H1 (cell line): ENCODE data around the gene CFDP1. TPM values are rescaled to one million over a fixed set of nuclear protein-coding genes. Genes with fewer than 3 reads are reported as not detected.

Experiments used
- CTCF ChIA-PET: fragments of 300-600 bp; sonication (Branson Sonifier 250); formaldehyde crosslinking; loops from one replicate; lab custom pipeline; 2021; ENCODE audit not compliant: partially characterized antibody; lab: Charles Lee
- POLR2A ChIA-PET: fragments of 300-600 bp; sonication (Branson Sonifier 250); formaldehyde crosslinking; loops from one replicate; lab custom pipeline; 2021; ENCODE audit warnings: inconsistent platforms; ENCODE audit not compliant: partially characterized antibody; lab: Charles Lee
- DNase-seq, 2 experiments: peaks; one replicate each; pipeline versions ENCODE4 v3.0.0 to v3.0.0-alpha.2; 2010 to 2022; ENCODE audit warnings: low spot score in 2 of 2, low read depth in 1 of 2, mixed read lengths in 1 of 2
- FAIRE-seq: peaks from 2 replicates; lab custom pipeline; 2011; peaks lifted over from hg19 to GRCh38; lab: Jason Lieb, UNC
- H2AFZ ChIP-seq: 2 replicates; pipeline ENCODE4 v1.8.1; 2012; ENCODE audit warnings: low read length, inconsistent platforms
- H2AK5ac ChIP-seq: 2 replicates; pipeline ENCODE4 v1.6.1; 2013; ENCODE audit warnings: low read depth, low read length
- H2BK120ac ChIP-seq: replicated peaks from 2 replicates; pipeline ENCODE3; 2013; ENCODE audit warnings: low read depth, low read length, inconsistent platforms
- H2BK12ac ChIP-seq: 2 replicates; pipeline ENCODE4 v1.6.1; 2013; ENCODE audit warnings: low read depth, low read length
- H2BK15ac ChIP-seq: 2 replicates; pipeline ENCODE4 v1.6.1; 2013; ENCODE audit warnings: low read length
- H2BK20ac ChIP-seq: 2 replicates; pipeline ENCODE4 v1.6.1; 2013; ENCODE audit warnings: low read length
- H2BK5ac ChIP-seq: 2 replicates; pipeline ENCODE4 v1.6.1; 2013; ENCODE audit warnings: low read depth, low read length
- H3K14ac ChIP-seq: 2 replicates; pipeline ENCODE4 v1.6.1; 2013; ENCODE audit warnings: inconsistent platforms; ENCODE audit not compliant: insufficient read length
- H3K18ac ChIP-seq: 2 replicates; pipeline ENCODE4 v1.6.1; 2013; ENCODE audit warnings: low read length; ENCODE audit errors: extremely low read depth
- H3K23ac ChIP-seq: 2 replicates; pipeline ENCODE4 v1.6.1; 2013; ENCODE audit warnings: inconsistent platforms; ENCODE audit not compliant: insufficient read length
- H3K23me2 ChIP-seq: 2 replicates; pipeline ENCODE4 v1.6.1; 2013; ENCODE audit warnings: low read depth, low read length
- H3K27ac ChIP-seq: 2 replicates; pipeline ENCODE4 v1.6.1; 2011; ENCODE audit warnings: low read depth, low read length, inconsistent platforms
- H3K27me3 ChIP-seq, 4 experiments: replicated peaks in 1 of 4; 1 replicate in 1 of 4; 2 replicates in 3 of 4; pipeline versions ENCODE4 v1.6.1 to v1.8.1; 2011 to 2013; ENCODE audit warnings: low read length in 3 of 4, mild to moderate bottlenecking in 3 of 4, inconsistent platforms in 2 of 4, mixed read lengths in 2 of 4, moderate library complexity in 1 of 4; ENCODE audit not compliant: control insufficient read depth in 3 of 4, insufficient read depth in 3 of 4; ENCODE audit errors: extremely low read depth in 1 of 4
- H3K36me3 ChIP-seq, 4 experiments: 2 replicates each; pipeline versions ENCODE4 v1.6.1 to v1.8.1; 2011 to 2013; ENCODE audit warnings: mild to moderate bottlenecking in 4 of 4, low read length in 3 of 4, moderate library complexity in 2 of 4, control low read depth in 1 of 4, inconsistent platforms in 1 of 4; ENCODE audit not compliant: insufficient read depth in 4 of 4, control insufficient read depth in 2 of 4
- H3K4ac ChIP-seq: replicated peaks from 2 replicates; pipeline ENCODE3; 2013; ENCODE audit warnings: low read length, low read depth, mixed read lengths, inconsistent platforms; ENCODE audit not compliant: insufficient read length
- H3K4me1 ChIP-seq, 4 experiments: replicated peaks in 1 of 4; 1 replicate in 1 of 4; 2 replicates in 3 of 4; pipeline versions ENCODE4 v1.6.1 to v1.8.1; 2011 to 2013; ENCODE audit warnings: low read length in 3 of 4, inconsistent platforms in 2 of 4, mixed read lengths in 1 of 4; ENCODE audit not compliant: insufficient read depth in 4 of 4, control insufficient read depth in 3 of 4
- H3K4me2 ChIP-seq, 2 experiments: 2 replicates each; pipeline versions ENCODE4 v1.6.1 to v1.8.1; 2011 to 2013; ENCODE audit warnings: low read depth in 2 of 2, low read length in 2 of 2, control low read depth in 1 of 2, inconsistent platforms in 1 of 2, mild to moderate bottlenecking in 1 of 2; ENCODE audit not compliant: insufficient read depth in 1 of 2
- H3K4me3 ChIP-seq, 4 experiments: fragments of 200-600, 300-600 bp in 1 of 4; sonication (generic), shearing (Covaris generic), sonication (Bioruptor Twin) in 1 of 4; 2 replicates each; pipeline versions ENCODE4 v1.5.1 to v1.8.1; 2011 to 2016; ENCODE audit warnings: low read length in 4 of 4, low read depth in 3 of 4, control low read depth in 2 of 4, inconsistent platforms in 2 of 4, mild to moderate bottlenecking in 2 of 4, mixed read lengths in 1 of 4, moderate library complexity in 1 of 4; ENCODE audit not compliant: insufficient read depth in 2 of 4; ENCODE audit errors: extremely low read depth in 1 of 4
- H3K56ac ChIP-seq: replicated peaks from 2 replicates; pipeline ENCODE3; 2013; ENCODE audit warnings: low read depth, mild to moderate bottlenecking, mixed read lengths, low read length, inconsistent platforms; ENCODE audit not compliant: insufficient read length
- H3K79me1 ChIP-seq: 2 replicates; pipeline ENCODE4 v1.6.1; 2013; ENCODE audit warnings: low read depth, low read length, control low read depth
- H3K79me2 ChIP-seq, 2 experiments: 2 replicates each; pipeline versions ENCODE4 v1.6.1 to v1.8.1; 2012 to 2013; ENCODE audit warnings: low read length in 2 of 2, mild to moderate bottlenecking in 2 of 2, inconsistent platforms in 1 of 2; ENCODE audit not compliant: insufficient read depth in 2 of 2, control insufficient read depth in 1 of 2
- H3K9ac ChIP-seq, 4 experiments: replicated peaks in 1 of 4; 1 replicate in 1 of 4; 2 replicates in 3 of 4; pipeline versions ENCODE4 v1.6.1 to v1.8.1; 2011 to 2013; ENCODE audit warnings: low read depth in 3 of 4, low read length in 3 of 4, control low read depth in 2 of 4, mild to moderate bottlenecking in 2 of 4, moderate library complexity in 2 of 4, inconsistent platforms in 1 of 4; ENCODE audit errors: extremely low read depth in 1 of 4
- H3K9me3 ChIP-seq, 2 experiments: 2 replicates each; pipeline versions ENCODE4 v1.6.1 to v1.8.1; 2012 to 2013; ENCODE audit warnings: mild to moderate bottlenecking in 2 of 2, moderate library complexity in 2 of 2, control low read depth in 1 of 2, inconsistent platforms in 1 of 2, low read depth in 1 of 2, low read length in 1 of 2, mixed read lengths in 1 of 2; ENCODE audit not compliant: insufficient read depth in 2 of 2
- H4K20me1 ChIP-seq, 2 experiments: replicated peaks in 1 of 2; 2 replicates each; pipeline versions ENCODE3 to v1.8.1; 2011 to 2013; ENCODE audit warnings: inconsistent platforms in 2 of 2, low read length in 2 of 2, mild to moderate bottlenecking in 1 of 2; ENCODE audit not compliant: insufficient read depth in 2 of 2, control insufficient read depth in 1 of 2
- H4K5ac ChIP-seq: 2 replicates; pipeline ENCODE4 v1.6.1; 2013; ENCODE audit warnings: low read length, low read depth, mixed read lengths, inconsistent platforms; ENCODE audit not compliant: insufficient read length
- H4K8ac ChIP-seq: 2 replicates; pipeline ENCODE4 v1.8.0; 2013; ENCODE audit warnings: mild to moderate bottlenecking, moderate library complexity, low read length, inconsistent platforms; ENCODE audit not compliant: insufficient read depth; ENCODE audit errors: extremely low read depth
- H4K91ac ChIP-seq: replicated peaks from 2 replicates; pipeline ENCODE3; 2013; ENCODE audit warnings: low read length, mixed read lengths, inconsistent platforms; ENCODE audit not compliant: insufficient read length
- CHD2 ChIP-seq: IDR thresholded peaks from 2 replicates; pipeline ENCODE4 v1.6.1; 2012; ENCODE audit warnings: low read length, improper control_type of control experiment
- GABPA ChIP-seq: IDR thresholded peaks from 2 replicates; pipeline ENCODE4 v1.6.1; 2011; ENCODE audit warnings: mild to moderate bottlenecking, low read length, moderate library complexity, borderline replicate concordance; ENCODE audit not compliant: insufficient read depth
- JUND ChIP-seq: IDR thresholded peaks from 2 replicates; pipeline ENCODE4 v1.6.1; 2011; ENCODE audit warnings: mild to moderate bottlenecking, improper control_type of control experiment, low read length
- NRF1 ChIP-seq: IDR thresholded peaks from 2 replicates; pipeline ENCODE4 v1.6.1; 2011; ENCODE audit warnings: mild to moderate bottlenecking, low read depth, low read length, improper control_type of control experiment
- PHF8 ChIP-seq: fragments of 200-600 bp; sonication (generic); conservative IDR thresholded peaks from 2 replicates; pipeline ENCODE4 v1.7.1; 2012; ENCODE audit warnings: low read depth, mild to moderate bottlenecking, inconsistent platforms, low read length, moderate library complexity
- POU5F1 ChIP-seq: IDR thresholded peaks from 2 replicates; pipeline ENCODE4 v1.6.1; 2011; ENCODE audit warnings: low read depth, mild to moderate bottlenecking, low read length, moderate library complexity
- SAP30 ChIP-seq: fragments of 300-600 bp; sonication (generic); IDR thresholded peaks from 2 replicates; pipeline ENCODE4 v1.7.1; 2012; ENCODE audit warnings: low read length, moderate library complexity, mild to moderate bottlenecking, inconsistent platforms; ENCODE audit not compliant: insufficient read depth, insufficient replicate concordance
- WGBS, 2 experiments: shearing (Covaris generic) in 1 of 2; methylation state at CpG; one replicate each; pipeline versions ENCODE4 v1.1.6 to v1.1.7; 2013 to 2015; ENCODE audit warnings: low lambda C conversion rate in 2 of 2, mixed read lengths in 2 of 2, inconsistent platforms in 1 of 2, low coverage in 1 of 2, missing lambda C conversion rate in 1 of 2; ENCODE audit not compliant: insufficient replicate concordance in 2 of 2, insufficient coverage in 1 of 2, insufficient read length in 1 of 2; ENCODE audit errors: extremely low coverage in 1 of 2, missing lambda C conversion rate in 1 of 2; 5-methylcytosine and 5-hydroxymethylcytosine counted together
- polyA plus RNA-seq, 7 experiments: library from polyadenylated mRNA; depleted of rRNA in 3 of 7; stranded (reverse) in 5 of 7; unstranded in 2 of 7; fragments of >200 nt in 5 of 7; fragments of 200-250 nt in 2 of 7; gene quantifications; 1 replicate in 5 of 7; 2 replicates in 1 of 7; 4 replicates in 1 of 7; pipeline versions ENCODE4 v1.2.1 to v1.2.3, GENCODE V29; 2011 to 2013; ENCODE audit warnings: missing spikeins in 2 of 7, mixed read lengths in 2 of 7
- total RNA-seq: library from RNA; stranded (reverse); fragmentation: NEBNext Ultra II Directional; extraction: Animal tissue kit (Norgen Biotek cat#: 25700); gene quantifications from 2 replicates; pipeline ENCODE4 v1.2.1, GENCODE V29; 2021
- TF ChIP-seq, protein P1 (sequence below): IDR thresholded peaks from 2 replicates; pipeline ENCODE4 v1.6.1; 2012; ENCODE audit warnings: inconsistent platforms

Gene CFDP1
- total and polyA plus RNA-seq, 2 of the 8 experiments (the other 6 are each of a cell fraction or from before 2014, with no cell fraction given) = 25.5 to 77.3 TPM

- no peak for FAIRE-seq
- Histone ChIP-seq H2BK12ac (peak overlapping the region; percentile 84; the same call in 1 of the 2 replicates), H3K23ac (no peak overlapping the region), H2BK5ac (peak overlapping the region; percentile 74), H3K79me2 (peaks cover 0 to 81% of the 10 kb centered on the region in 2 experiments; a peak in 2 of 4 replicates), H3K4me2 (no peak overlapping the region; a peak in 1 of 4 replicates), H3K9ac (no peak overlapping the region), H3K79me1 (peaks cover 31% of the 10 kb centered on the region), H2AFZ (no peak overlapping the region), H4K8ac (no peak overlapping the region), H2BK120ac (no peak overlapping the region), H3K4me1 (peaks cover 13 to 58% (median 45%) of the 10 kb centered on the region in 4 experiments), H4K20me1 (peaks cover 5 to 25% of the 10 kb centered on the region in 2 experiments), H3K56ac (no peak overlapping the region), H2BK15ac (peak overlapping the region; percentile 92; the same call in 1 of the 2 replicates), H3K23me2 (peaks cover 4% of the 10 kb centered on the region; the same call in 1 of the 2 replicates), H3K4me3 (no peak overlapping the region), H4K91ac (peak overlapping the region; percentile 5), H3K4ac (peak overlapping the region; percentile 3), H2AK5ac (peak overlapping the region; percentile 77; the same call in 1 of the 2 replicates), H3K18ac (peak overlapping the region; percentile 48; the same call in 1 of the 2 replicates), H3K27ac (no peak overlapping the region), H3K36me3 (no peaks in the 10 kb centered on the region), H3K9me3 (no peaks in the 10 kb centered on the region), H2BK20ac (no peak overlapping the region; the same call in 1 of the 2 replicates), H4K5ac (no peak overlapping the region), H3K14ac (no peak overlapping the region), H3K27me3 (no peaks in the 10 kb centered on the region)
- CTCF ChIA-PET = interaction anchor here (1.2 to 15.7 kb wide), 3 partner anchors 23 to 396 kb away, joined by 4 to 236 read pairs (median 5); no protein-coding TSS in a partner anchor
- DNase-seq = no peak
- WGBS, 2 experiments = 88% methylated on average over 21 of the region's 21 CpGs; no CpG with 5 or more reads in 1 of the 2 experiments
- POLR2A ChIA-PET = interaction anchor here (0.5 to 16.2 kb wide), 6 partner anchors 7 to 109 kb away, joined by 3 to 375 read pairs (median 4); no protein-coding TSS in a partner anchor
- TF ChIP-seq PHF8 (no peak), JUND (no peak), CHD2 (no peak), NRF1 (no peak), POU5F1 (no peak), SAP30 (no peak), GABPA (no peak)
- TF ChIP-seq, protein P1, sequence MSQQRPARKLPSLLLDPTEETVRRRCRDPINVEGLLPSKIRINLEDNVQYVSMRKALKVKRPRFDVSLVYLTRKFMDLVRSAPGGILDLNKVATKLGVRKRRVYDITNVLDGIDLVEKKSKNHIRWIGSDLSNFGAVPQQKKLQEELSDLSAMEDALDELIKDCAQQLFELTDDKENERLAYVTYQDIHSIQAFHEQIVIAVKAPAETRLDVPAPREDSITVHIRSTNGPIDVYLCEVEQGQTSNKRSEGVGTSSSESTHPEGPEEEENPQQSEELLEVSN = no peak
Measured at GRCh38 chr16:75257886-75258806, 175.2 kb downstream of the CFDP1 start.
